Limb (tissue), 2 donors: ENCODE results near the gene SLC37A1.

Experiments
- DNase-seq, 2 donors: peaks; one replicate each; pipeline ENCODE4 v3.0.0-alpha.2; 2016; ENCODE audit errors: extremely low spot score in 2 of 2

The SLC37A1 gene

GRCh38 chr21:42574234-42575027, 60.8 kb downstream of the SLC37A1 start:
- DNase-seq: no peak

- DNase-seq: no peak
Observed at GRCh38 chr21:42575111-42575510, 61.5 kb downstream of the SLC37A1 start.

- no peak for DNase-seq
Observed at GRCh38 chr21:42576639-42577038, 63.0 kb downstream of the SLC37A1 start.

GRCh38 chr21:42578034-42578433, 64.4 kb downstream of the SLC37A1 start:
- DNase-seq: no peak

- DNase-seq: no peak
Observed at GRCh38 chr21:42578761-42579415, 65.2 kb downstream of the SLC37A1 start.

- DNase-seq: no peak
Observed at GRCh38 chr21:42579456-42580075, 65.9 kb downstream of the SLC37A1 start.

GRCh38 chr21:42580076-42580792, 66.6 kb downstream of the SLC37A1 start:
- DNase-seq: no peak

- no peak for DNase-seq
Observed at GRCh38 chr21:42580793-42581321, 67.2 kb downstream of the SLC37A1 start.

GRCh38 chr21:42581336-42581992, 67.8 kb downstream of the SLC37A1 start:
- no peak for DNase-seq

GRCh38 chr21:42581993-42582786, 68.5 kb downstream of the SLC37A1 start:
- no peak for DNase-seq

- no peak for DNase-seq
Observed at GRCh38 chr21:42582787-42583476, 69.3 kb downstream of the SLC37A1 start.

GRCh38 chr21:42583477-42584295, 70.0 kb downstream of the SLC37A1 start:
- DNase-seq: no peak

- DNase-seq: no peak
Observed at GRCh38 chr21:42584296-42584641, 70.6 kb downstream of the SLC37A1 start.

GRCh38 chr21:42585881-42586280, 72.2 kb downstream of the SLC37A1 start:
- no peak for DNase-seq

GRCh38 chr21:42586406-42586805, 72.8 kb downstream of the SLC37A1 start:
- DNase-seq: no peak

- no peak for DNase-seq
Observed at GRCh38 chr21:42587036-42587435, 73.4 kb downstream of the SLC37A1 start.

GRCh38 chr21:42590431-42591131, 76.9 kb downstream of the SLC37A1 start:
- DNase-seq: no peak

- no peak for DNase-seq
Observed at GRCh38 chr21:42591170-42591869, 77.7 kb downstream of the SLC37A1 start.
